C4-2B (cell line): Measurements from ENCODE around the gene EIF4A3.

Source experiments
- ZFX ChIP-seq: fragments of 450-650 bp; IDR thresholded peaks from 2 replicates; pipeline ENCODE4 v1.6.1; 2017
- TF ChIP-seq, protein P1 (sequence below): fragments of 450-650 bp; conservative IDR thresholded peaks from 2 replicates; pipeline ENCODE4 v1.5.1; 2017; ENCODE audit warnings: mild to moderate bottlenecking

DNA sequence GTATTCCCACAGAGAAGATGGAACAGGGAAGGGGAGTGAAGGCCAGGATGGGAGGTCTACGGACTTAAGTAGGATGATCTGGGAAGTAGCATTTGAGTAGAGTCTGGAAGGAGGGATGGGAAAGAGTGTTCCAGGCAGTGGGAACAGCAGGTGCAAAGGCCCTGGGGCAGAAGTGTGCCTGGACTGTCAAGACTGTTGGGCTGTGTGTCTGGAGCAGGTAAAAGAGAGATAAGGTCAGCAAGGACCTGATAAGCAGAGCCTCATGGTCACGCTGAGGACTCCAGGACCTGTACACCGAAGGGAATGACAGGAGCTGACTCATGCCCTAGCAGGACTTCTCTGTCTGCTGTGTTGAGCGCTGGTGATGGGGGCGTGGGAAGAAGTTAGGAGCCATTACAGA, 22.2 kb upstream of the EIF4A3 start:
- TF ChIP-seq, protein P1, sequence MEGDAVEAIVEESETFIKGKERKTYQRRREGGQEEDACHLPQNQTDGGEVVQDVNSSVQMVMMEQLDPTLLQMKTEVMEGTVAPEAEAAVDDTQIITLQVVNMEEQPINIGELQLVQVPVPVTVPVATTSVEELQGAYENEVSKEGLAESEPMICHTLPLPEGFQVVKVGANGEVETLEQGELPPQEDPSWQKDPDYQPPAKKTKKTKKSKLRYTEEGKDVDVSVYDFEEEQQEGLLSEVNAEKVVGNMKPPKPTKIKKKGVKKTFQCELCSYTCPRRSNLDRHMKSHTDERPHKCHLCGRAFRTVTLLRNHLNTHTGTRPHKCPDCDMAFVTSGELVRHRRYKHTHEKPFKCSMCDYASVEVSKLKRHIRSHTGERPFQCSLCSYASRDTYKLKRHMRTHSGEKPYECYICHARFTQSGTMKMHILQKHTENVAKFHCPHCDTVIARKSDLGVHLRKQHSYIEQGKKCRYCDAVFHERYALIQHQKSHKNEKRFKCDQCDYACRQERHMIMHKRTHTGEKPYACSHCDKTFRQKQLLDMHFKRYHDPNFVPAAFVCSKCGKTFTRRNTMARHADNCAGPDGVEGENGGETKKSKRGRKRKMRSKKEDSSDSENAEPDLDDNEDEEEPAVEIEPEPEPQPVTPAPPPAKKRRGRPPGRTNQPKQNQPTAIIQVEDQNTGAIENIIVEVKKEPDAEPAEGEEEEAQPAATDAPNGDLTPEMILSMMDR = no peak
- no peak for TF ChIP-seq ZFX
